T-helper 1 cell treated with Interleukin-12 subunit alpha and Interleukin-12 subunit beta and Interleukin-4 antibody, amounts not matched to agents 30 ng/mL and 1 ng/mL, for 36 hours (primary cell): ENCODE measurements around the gene HUS1B. TPM values are rescaled to one million over a fixed set of nuclear protein-coding genes. Genes with fewer than 3 reads are reported as not detected.
"Not testable (repeated sequence)": the region's sequence is repeated elsewhere in the genome, so short reads cannot be mapped to it uniquely, and the experiment has no call there.

Source experiments
- intact Hi-C: fragments of 100-400 bp; cut with micrococcal nuclease; formaldehyde crosslinking; loops from one replicate; pipeline ENCODE4 v1.15.1; 2024
- total RNA-seq: library from RNA; stranded (reverse); gene quantifications from 2 replicates; pipeline ENCODE4 v1.2.3, GENCODE V29; 2022

Gene HUS1B
- total RNA-seq, 1 donor from 2014 or later, result 2.7 TPM

DNA sequence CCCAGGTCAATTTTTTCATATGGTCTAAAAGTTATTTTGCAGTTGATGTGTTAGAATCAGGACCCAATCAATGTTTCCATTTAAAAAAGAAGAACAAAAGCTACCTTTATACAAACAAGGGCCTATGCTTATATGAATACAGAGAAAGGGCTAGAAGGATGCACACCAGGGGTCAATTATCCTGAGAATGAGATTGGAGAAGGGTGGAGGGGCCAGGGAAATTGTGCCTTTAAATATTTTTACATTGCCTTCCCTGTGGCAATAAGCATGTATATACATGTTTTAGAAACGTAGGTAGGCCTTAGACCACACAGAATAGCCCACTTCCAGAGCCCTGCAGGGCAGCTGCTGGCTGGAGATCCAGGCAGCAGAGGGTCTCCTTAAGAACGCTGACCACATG lies 23.4 kb upstream of the HUS1B start:
- intact Hi-C loops, result no loop called here

GRCh38 chr6:679282-679681 lies 22.4 kb upstream of the HUS1B start:
- intact Hi-C loops, result no loop called here

- intact Hi-C loops, result no loop called here
Measured at GRCh38 chr6:678520-678919, 21.6 kb upstream of the HUS1B start.

DNA sequence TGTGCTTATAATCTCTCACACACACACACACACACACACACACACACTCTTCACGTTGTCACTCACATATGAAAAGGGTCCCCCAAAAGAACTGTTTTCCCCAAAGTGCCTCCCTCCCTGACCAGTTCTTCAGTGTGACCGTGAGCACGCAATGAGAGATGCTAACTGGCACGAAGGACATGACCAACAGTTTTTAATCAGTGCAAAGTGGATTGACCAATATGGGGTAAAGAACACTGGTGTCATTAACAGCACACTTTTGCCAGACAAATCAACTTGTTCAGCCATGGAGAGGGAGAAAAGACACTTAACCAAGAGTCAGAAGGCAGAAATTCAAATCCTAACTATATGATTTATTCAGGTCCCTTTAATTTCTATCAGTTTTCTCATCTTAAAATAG lies 21.0 kb upstream of the HUS1B start:
- intact Hi-C loops, result no loop called here

GRCh38 chr6:674956-675355 lies 18.1 kb upstream of the HUS1B start:
- intact Hi-C loops, result no loop called here

GRCh38 chr6:674406-674805 lies 17.5 kb upstream of the HUS1B start:
- intact Hi-C loops, result no loop called here

GRCh38 chr6:667253-667927 lies 10.5 kb upstream of the HUS1B start:
- intact Hi-C loops, result no loop called here

- intact Hi-C loops, result no loop called here
Measured at GRCh38 chr6:665403-666267, 8.7 kb upstream of the HUS1B start.

DNA sequence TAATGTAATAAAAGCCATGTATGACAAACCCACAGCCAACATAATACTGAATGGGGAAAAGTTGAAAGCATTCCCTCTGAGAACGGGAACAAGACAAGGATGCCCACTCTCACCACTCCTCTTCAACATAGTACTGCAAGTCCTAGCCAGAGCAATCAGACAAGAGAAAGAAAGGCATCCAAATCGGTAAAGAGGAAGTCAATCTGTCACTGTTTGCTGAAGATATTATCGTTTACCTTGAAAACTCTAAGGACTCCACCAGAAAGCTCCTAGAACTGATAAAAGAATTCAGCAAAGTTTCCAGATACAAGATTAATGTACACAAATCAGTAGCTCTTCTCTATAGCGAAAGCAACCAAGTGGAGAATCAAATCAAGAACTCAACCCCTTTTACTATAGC lies 6.9 kb upstream of the HUS1B start:
- intact Hi-C loops, result not testable (repeated sequence)

GRCh38 chr6:659716-660581 lies 3.0 kb upstream of the HUS1B start:
- intact Hi-C loops, result no loop called here

GRCh38 chr6:658244-658643 lies 1.3 kb upstream of the HUS1B start:
- intact Hi-C loops, result no loop called here

- intact Hi-C loops, result no loop called here
Measured at GRCh38 chr6:657743-658142, 843 bp upstream of the HUS1B start.

GRCh38 chr6:654136-654535 lies 2.8 kb downstream of the HUS1B start:
- intact Hi-C loops, result no loop called here

DNA sequence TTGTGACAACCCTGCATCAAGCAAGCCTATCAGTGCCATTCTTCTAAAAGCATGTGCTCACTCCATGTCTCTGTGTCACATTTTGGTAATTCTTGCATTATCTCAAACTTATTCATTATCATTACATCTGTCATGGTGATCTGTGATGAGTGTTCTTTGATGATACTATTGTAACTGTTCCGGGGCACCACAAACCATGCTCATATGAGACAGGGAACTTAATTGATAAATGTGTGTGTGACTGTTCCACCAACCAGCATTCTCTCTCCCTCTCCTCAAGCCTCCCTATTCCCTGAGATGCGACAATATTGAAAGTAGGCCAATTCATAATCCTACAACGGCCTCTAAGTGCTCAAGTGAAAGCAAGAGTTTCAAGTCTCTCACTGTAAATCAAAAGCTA lies 4.0 kb downstream of the HUS1B start:
- intact Hi-C loops, result no loop called here

DNA sequence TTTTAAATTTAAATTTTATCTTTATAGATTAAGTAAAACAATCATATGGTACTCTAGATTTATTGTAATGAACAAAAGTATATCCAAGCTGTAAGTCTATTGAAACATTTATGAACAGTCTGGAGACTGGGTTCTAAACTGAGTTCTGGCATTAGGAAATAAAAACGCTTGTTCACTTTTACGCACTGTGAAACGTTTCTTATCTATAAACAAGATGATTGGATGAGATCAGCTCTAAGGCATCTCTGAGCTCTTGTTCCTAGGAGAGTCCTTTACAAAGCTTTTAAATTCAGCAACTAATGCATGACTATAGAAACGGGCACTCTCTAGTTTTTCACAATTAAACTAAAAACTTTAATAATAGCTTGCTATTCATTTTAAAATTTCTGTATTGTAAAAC lies 6.8 kb downstream of the HUS1B start:
- intact Hi-C loops, result no loop called here

GRCh38 chr6:642805-643204 lies 14.1 kb downstream of the HUS1B start:
- intact Hi-C loops, result no loop called here

DNA sequence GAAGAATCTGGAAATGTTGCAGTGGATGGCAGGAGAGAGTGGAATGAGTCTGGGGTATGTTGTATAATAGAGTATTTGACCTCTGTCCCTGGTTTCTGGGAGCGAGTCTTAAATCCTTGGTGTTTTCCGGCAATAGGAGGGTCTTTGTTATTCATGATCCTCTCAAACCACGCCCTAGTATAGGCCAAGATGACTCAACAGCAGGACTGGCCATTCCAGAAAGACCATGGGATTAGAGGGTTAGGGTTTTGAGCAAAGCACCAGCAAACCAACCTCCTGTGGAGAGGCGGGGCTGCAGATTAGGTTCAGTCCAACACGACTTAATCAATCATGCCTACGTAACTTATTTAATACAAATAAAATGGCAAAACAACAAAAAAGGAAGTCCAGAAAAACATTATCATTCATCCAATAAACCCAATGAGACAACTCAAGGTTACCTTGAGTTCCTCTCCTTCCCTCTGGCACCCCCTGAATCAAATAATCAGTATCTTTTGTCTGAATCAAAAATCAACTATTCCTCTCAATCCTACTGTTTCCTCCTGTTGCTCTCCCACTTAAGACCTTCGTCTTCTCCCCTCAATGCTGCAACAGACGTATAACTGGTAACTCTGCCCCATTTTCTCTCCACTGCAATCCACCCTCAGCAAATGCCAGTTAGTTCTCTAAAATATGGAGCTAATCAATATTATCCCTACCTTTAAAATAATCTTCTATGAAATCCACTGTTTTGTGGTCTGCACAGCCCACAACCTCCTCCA lies 15.5 kb downstream of the HUS1B start:
- intact Hi-C loops, result no loop called here

DNA sequence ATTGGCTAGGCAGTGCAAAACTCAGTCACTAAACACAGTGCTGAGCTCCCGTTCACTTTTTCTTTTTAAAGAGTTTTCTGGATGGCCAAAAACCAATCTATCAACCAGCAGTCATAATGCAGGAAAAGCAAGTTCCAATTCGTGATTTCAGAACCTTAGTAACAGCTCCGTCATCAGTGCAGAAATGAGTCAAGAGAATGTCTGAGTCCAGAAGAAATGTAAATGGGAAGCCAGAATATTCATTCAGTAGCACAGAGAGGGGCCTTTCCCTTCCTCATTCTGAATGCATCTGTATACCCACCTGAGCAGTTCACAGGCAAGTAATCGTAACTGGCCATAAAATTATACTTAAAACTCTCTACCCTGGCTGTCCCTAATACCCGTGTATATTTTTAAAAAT lies 20.4 kb downstream of the HUS1B start:
- intact Hi-C loops, result no loop called here

GRCh38 chr6:635233-635632 lies 21.7 kb downstream of the HUS1B start:
- intact Hi-C loops, result no loop called here

GRCh38 chr6:633611-634010 lies 23.3 kb downstream of the HUS1B start:
- intact Hi-C loops, result no loop called here

GRCh38 chr6:628766-629165 lies 28.1 kb downstream of the HUS1B start:
- intact Hi-C loops, result no loop called here
